Spleen (tissue), 7 donors: ENCODE measurements around the gene CACNA1C.

ENCODE experiments used
- CTCF ChIP-seq, 11 experiments: fragments of 200-600 bp in 7 of 11; fragments of 450-650 bp in 4 of 11; sonication (generic) in 4 of 11; IDR thresholded peaks in 8 of 11; conservative IDR thresholded peaks in 3 of 11; 1 replicate in 7 of 11; 2 replicates in 4 of 11; pipeline versions ENCODE4 v1.4.0 to v1.8.0; 2016 to 2021; ENCODE audit warnings: antibody characterized with exemption in 11 of 11, inconsistent platforms in 4 of 11, mild to moderate bottlenecking in 1 of 11
- POLR2A ChIP-seq, 3 donors: fragments of 450-650 bp; IDR thresholded peaks; one replicate each; pipeline ENCODE4 v1.5.1; 2017; ENCODE audit warnings: antibody characterized with exemption in 3 of 3, mild to moderate bottlenecking in 1 of 3
- POLR2AphosphoS5 ChIP-seq, 3 donors: sonication (generic); formaldehyde crosslinking; IDR thresholded peaks; one replicate each; pipeline ENCODE4 v1.5.1; 2017; ENCODE audit warnings: antibody characterized with exemption in 3 of 3
- donor health status: DM: no; HTN: no; CAD: no; lungs with moderate emphysema.
- donor health status: DM: no; HTN: no; CAD: no.
- donor health status: DM: no; HTN: no; CAD: no.

- TF ChIP-seq CTCF (IDR thresholded peaks at IDR 0.05 in 8 of 11, conservative IDR thresholded peaks at IDR 0.05 in 3 of 11) (no peak), POLR2A (IDR thresholded peaks at IDR 0.05) (no peak), POLR2AphosphoS5 (IDR thresholded peaks at IDR 0.05) (no peak)
Measured at GRCh38 chr12:2334689-2335088, 281.9 kb downstream of the CACNA1C start.
